ENCODE data around the gene KBTBD8. TPM values are rescaled to one million over a fixed set of nuclear protein-coding genes. Genes with fewer than 3 reads are reported as not detected.

The KBTBD8 gene
- polyA plus RNA-seq, 1 donor: 2.8 TPM

GRCh38 chr3:67037615-67038014 lies 39.5 kb downstream of the KBTBD8 start:
- DNase-seq: no peak

- DNase-seq: no peak
Observed at GRCh38 chr3:67044295-67044694, 46.2 kb downstream of the KBTBD8 start.

DNA sequence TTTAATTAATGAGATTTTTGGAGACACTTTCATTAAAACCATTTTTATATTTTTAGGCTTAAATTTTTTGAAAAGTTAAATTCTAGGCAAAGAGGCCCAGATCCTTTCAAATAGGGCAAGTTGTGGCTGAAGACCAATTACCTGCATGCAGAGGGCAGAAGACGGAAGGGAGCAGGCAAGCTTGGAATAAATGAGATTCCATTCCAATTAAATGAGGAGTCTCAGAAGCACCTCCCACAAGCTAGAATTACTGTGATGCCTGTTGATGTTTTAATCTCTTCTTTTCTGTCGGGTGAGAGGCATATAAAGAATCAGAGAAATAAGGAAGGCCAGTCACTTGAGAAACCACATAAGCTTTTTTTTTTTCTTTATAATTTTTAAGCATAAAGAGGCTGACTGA lies 46.8 kb downstream of the KBTBD8 start:
- DNase-seq: no peak

- DNase-seq: no peak
Observed at GRCh38 chr3:67045711-67046465, 47.8 kb downstream of the KBTBD8 start.

GRCh38 chr3:67047051-67047450 lies 48.9 kb downstream of the KBTBD8 start:
- DNase-seq: no peak

- no peak for DNase-seq
Observed at GRCh38 chr3:67048067-67048714, 50.1 kb downstream of the KBTBD8 start.

- DNase-seq: no peak
Observed at GRCh38 chr3:67048715-67049074, 50.6 kb downstream of the KBTBD8 start.

DNA sequence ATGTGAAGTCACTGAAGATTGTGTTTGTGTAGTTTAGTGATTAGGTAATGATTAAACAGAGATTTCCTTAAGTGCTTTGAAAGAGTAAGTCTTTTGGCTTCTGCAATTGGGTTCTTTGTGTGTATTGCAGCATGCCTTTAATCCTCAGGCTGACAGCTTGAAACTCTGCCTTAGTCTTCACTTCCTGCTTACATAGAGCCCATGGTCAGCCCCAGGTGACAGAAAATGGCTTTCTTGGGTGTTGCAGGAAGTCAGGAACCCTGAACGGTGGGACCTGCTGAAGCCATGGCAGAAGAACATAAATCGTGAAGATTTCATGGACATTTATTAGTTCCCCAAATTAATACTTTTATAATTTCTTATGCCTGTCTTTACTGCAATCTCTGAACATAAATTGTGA lies 61.3 kb downstream of the KBTBD8 start:
- no peak for DNase-seq
